Measurements from ENCODE around the gene AEBP1. TPM values are rescaled to one million over a fixed set of nuclear protein-coding genes. Genes with fewer than 3 reads are reported as not detected.

AEBP1 gene
- polyA plus RNA-seq (ENCODE audit: insufficient read length in 4 of 4): 10 to 100 TPM; 58.4 to 82.4 (median 73.4) TPM

DNA sequence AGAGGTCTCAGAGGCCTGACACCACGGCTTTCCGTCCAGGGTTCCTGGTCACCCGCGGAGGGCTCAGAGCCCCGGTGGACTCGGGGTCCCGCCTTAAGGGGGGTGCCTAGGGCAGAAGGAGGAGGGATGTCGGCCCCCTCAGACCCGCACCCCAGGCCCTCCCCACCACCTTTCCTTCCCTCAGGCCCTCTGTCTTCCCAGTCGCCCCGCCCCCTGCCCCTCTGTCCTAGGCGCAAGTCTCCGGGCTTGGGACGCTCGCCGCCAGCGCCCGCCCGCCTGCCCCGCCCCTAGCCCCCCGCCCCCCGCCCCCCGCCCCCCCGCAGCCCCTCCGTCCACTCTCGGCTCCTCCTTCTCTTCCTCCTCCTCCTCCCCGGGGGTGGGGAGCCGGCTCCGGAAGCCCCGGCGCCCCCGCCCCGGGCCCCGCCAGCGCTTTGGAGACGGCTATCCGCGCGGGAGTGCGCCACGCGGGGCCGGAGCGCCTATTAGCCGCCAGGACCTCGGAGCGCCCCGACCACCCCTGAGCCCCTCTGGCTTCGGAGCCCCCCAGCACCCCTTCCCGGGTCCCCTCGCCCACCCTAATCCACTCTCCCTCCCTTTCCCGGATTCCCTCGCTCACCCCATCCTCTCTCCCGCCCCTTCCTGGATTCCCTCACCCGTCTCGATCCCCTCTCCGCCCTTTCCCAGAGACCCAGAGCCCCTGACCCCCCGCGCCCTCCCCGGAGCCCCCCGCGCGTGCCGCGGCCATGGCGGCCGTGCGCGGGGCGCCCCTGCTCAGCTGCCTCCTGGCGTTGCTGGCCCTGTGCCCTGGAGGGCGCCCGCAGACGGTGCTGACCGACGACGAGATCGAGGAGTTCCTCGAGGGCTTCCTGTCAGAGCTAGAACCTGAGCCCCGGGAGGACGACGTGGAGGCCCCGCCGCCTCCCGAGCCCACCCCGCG is at the start of gene AEBP1:
Gene AEBP1 (plus strand): TSS at position 423 of the 937 bp plus-strand sequence. CDS start 321 bp downstream, at position 744.
- DNase-seq (ENCODE audit: low read depth in 4 of 4, low spot score in 2 of 4): no peak

DNA sequence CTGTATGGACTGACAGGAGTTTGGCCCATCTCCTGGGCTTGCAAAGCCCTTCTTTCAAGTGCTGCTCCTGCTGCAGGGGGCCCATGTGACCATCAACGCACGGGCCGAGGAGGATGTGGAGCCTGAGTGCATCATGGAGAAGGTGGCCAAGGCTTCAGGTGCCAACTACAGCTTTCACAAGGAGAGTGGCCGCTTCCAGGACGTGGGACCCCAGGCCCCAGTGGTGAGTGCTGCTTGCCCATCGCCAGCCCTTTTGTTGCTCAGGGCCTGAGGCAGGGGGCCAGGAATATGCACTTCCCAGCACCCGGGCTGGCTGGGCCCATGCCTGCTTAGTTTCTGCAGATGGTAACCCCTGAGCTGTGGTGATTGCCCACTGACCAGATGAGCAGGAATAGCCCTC is 47.5 kb upstream of the AEBP1 start:
- no peak for DNase-seq (ENCODE audit: low read depth in 4 of 4, low spot score in 2 of 4)

DNA sequence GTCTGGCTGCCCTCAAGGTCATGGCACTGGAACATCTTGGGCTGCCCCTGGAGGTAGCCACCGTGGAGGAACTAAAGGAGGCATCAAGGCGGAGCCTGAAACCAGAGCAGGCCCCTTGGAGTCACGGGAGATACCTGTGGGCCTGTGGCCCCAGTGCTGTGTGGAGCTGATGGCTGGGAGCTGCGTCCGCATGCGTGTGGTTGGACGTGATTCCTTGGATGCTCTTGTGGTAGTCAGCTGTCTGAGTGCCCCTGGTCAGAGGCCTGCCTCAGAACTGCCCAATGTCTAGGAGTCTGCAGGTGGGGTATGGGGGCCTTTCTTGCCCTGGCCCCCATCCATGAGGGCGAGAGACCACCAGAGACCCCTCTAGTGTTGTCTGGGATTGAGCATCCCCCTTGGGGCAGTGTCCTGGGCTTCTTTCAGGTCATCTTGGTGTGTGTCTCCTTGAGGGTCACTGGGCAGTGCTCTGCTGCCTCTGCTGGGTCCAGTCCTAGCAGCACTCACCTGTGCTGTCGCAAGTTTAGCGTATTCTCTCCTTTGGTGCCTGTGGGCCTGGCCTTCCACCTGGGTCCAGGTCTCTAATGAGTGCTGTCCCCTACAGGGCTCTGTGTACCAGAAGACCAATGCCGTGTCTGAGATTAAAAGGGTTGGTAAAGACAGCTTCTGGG is 46.8 kb upstream of the AEBP1 start:
- no peak for DNase-seq (ENCODE audit: low read depth in 4 of 4, low spot score in 2 of 4)

DNA sequence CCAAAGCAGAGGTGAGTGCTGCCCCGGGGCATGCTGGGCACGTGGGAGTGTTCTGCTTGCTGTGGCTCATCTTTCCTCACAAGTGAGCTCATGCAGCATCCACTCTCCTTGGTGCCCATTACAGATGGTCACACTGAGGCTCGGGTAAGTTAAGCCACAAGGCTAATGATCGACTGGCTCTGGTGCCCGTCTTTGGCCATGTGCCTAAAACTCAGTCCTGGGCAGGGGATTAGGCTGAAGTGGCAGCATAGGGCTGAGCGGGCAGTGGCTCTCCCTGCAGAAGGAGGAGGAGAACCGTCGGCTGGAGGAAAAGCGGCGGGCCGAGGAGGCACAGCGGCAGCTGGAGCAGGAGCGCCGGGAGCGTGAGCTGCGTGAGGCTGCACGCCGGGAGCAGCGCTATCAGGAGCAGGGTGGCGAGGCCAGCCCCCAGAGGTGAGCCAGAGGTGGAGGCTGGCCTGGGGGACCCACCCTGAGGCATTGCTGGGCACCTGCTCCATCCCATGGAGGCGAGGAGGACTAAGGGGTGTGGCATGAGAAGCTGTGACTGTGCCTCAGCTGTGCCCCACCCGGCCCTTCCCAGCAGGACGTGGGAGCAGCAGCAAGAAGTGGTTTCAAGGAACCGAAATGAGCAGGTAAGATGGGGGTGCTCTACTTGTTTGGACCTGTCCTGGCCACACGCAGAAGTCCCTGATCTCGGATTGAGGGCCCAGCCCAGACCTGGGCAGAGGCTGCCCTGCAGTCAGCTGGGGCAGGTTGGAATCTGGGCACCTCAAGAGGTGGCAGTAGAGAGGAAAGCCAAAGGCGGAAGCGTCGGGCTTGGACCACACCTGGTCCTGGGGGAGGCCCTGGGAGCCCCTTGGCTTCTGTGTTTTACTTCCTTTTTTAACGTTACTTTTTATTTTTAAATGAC is 46.0 kb upstream of the AEBP1 start:
- no peak for DNase-seq (ENCODE audit: low read depth in 4 of 4, low spot score in 2 of 4)

DNA sequence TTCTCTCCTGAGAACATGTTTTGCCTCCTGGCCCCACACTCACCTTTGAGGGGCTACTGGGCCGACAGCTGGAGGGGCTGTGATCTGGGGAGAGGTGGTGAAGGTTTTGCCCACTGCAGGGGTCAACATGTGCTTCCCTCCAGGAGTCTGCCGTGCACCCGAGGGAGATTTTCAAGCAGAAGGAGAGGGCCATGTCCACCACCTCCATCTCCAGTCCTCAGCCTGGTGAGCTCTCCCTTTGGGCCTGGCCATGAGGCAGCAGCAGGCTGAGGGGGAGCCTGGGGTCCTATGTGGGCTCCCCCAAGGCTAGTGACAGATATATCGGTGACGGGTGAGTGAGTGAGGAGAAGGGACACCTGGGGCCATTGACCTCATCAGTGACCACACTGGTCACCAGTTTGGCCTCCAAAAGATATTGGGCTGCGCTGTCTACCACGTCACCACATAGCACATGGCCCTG is 45.4 kb upstream of the AEBP1 start:
- DNase-seq (ENCODE audit: low read depth in 4 of 4, low spot score in 2 of 4): no peak

DNA sequence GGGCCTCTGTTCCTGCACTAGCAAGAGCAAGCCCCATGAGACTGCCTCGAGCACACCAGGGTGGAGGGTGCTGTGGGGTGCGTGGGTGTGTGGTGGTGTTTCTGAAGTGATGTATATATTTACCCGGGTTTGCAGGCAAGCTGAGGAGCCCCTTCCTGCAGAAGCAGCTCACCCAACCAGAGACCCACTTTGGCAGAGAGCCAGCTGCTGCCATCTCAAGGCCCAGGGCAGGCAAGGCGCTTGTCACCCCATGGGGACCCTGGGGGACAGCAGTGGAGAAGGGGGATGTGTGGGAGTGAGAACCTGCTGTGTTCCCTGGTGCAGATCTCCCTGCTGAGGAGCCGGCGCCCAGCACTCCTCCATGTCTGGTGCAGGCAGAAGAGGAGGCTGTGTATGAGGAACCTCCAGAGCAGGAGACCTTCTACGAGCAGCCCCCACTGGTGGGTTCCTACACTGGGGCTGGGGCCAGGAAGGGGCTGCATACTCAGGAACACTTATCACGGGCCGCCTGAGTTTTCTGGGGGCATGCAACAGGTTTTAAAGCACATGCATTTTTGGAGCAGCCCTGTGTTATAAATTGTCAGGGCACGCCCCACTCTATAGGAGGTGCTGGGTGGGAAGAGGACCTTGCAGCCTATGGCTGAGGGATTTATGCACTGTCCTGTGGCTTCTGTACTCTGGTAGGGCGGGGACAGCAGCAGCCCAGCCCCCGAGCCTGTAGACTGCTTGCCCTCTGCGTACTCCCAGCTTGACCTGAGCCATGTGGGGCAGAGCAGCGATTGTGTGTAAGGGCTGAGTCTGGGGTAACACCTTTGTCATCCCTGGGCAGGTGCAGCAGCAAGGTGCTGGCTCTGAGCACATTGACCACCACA is 44.7 kb upstream of the AEBP1 start:
- DNase-seq (ENCODE audit: low read depth in 4 of 4, low spot score in 2 of 4): no peak

DNA sequence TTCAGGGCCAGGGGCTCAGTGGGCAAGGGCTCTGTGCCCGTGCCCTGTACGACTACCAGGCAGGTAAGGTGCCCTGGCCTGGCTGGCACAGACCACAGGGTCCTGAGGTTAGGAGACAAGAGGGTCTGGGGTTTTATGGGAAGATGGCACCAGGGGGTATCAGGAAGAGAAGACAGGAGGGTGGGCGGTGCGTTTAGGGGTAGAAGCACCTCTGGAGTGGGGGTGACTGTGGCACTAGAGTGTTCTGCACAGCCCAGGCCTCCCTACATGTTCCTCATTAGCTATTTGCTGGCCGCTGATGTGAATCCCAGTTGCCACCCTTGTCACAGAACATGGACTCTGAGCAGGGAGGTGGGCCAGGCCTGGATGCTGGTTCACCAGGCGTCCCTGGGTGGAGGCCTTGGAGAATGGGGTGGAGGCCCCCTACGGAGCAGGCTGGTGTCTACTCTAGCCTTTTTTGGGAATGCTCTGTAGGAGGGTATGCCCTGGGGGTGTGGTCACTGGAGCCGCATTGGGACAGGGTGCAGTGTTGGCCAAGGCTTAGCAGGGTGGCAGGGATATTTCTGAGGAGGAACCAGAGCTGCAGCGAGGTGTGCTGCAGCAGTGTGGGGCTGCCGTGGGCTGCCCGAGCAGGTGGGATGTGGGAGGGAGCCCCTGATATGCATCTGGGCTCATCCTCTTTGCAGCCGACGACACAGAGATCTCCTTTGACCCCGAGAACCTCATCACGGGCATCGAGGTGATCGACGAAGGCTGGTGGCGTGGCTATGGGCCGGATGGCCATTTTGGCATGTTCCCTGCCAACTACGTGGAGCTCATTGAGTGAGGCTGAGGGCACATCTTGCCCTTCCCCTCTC is 43.8 kb upstream of the AEBP1 start:
- DNase-seq (ENCODE audit: low read depth in 4 of 4, low spot score in 2 of 4): no peak

DNA sequence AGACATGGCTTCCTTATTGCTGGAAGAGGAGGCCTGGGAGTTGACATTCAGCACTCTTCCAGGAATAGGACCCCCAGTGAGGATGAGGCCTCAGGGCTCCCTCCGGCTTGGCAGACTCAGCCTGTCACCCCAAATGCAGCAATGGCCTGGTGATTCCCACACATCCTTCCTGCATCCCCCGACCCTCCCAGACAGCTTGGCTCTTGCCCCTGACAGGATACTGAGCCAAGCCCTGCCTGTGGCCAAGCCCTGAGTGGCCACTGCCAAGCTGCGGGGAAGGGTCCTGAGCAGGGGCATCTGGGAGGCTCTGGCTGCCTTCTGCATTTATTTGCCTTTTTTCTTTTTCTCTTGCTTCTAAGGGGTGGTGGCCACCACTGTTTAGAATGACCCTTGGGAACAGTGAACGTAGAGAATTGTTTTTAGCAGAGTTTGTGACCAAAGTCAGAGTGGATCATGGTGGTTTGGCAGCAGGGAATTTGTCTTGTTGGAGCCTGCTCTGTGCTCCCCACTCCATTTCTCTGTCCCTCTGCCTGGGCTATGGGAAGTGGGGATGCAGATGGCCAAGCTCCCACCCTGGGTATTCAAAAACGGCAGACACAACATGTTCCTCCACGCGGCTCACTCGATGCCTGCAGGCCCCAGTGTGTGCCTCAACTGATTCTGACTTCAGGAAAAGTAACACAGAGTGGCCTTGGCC is 43.0 kb upstream of the AEBP1 start:
- DNase-seq (ENCODE audit: low read depth in 4 of 4, low spot score in 2 of 4): no peak

DNA sequence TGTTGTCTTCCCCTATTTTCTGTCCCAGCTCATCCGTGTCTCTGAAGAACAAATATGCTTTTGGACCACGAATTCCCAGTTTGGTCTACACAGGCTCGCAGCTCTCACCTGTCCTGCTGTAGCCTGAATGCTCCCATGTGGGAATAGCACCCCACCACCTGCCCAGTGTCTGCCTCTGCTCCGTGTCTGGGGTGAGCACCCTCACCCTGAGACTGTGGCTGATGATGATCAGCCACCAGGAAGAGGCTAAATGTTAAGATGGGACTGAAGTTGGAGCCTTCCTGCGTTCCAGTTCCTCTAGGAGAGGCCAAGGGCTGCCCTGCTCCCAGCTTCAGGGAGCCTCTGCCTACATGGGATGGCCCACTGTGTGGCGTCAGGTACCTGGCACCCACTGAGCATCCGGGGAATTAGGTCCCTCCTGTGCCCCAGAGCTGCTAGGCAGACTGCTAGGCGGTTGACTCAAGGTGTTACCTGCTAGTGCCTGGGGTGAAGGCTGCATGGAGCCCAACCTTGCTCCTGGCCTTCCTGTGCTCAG is 42.4 kb upstream of the AEBP1 start:
- no peak for DNase-seq (ENCODE audit: low read depth in 4 of 4, low spot score in 2 of 4)

DNA sequence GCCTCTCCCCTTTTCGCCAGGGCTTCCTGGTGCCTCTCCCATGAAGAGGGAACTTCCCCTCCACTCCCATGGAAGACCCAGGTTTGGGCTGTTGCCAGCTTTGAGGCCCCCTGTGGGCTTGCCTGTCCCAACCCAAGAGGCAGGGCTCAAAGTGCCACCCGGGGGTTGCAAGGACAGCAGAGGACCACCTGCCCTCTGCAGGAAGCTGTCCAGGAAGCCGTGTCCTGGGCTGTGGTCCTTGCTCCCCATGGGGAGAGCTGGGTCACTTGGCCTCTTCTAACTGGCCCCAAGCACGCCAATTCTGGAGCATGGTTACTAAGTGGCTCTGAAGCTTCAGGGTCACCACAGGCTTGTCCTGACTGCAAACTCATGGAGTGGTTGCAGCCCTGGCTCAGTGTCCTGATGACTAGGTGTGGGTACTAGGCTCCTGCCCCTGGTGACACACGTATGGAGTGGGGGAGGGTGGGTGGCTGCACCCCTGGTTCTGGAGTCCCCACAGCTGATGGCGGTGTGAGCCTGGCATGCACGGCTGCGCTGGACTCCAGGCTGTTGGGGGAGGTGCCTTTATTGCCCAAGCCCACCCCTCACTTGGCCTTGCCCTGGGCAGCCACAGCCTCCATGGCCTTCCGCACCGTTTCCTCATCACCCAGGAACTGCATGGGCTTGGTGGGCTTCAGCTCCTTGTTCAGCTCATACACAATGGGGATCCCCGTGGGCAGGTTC is 41.8 kb upstream of the AEBP1 start:
- DNase-seq (ENCODE audit: low read depth in 4 of 4, low spot score in 2 of 4): no peak

DNA sequence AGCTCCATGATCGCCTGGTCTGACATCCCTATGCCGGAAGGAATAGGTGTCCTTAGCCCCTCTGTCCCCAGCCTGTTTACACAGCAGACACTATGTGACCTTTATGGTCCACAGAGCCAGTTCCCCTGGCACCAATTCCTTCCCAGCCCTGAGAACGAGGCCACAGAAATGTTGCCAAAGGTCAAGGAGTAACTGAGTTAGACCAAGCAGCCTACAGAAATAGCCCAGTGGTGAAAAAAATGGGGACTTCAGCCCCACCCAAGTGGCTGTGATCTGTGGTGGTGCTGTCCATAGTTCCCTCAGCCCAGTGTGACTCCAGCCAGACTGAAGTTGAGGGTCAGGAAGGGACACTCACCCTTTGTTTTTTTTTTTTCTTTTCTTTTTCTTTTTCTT is 41.2 kb upstream of the AEBP1 start:
- DNase-seq (ENCODE audit: low read depth in 4 of 4, low spot score in 2 of 4): no peak

DNA sequence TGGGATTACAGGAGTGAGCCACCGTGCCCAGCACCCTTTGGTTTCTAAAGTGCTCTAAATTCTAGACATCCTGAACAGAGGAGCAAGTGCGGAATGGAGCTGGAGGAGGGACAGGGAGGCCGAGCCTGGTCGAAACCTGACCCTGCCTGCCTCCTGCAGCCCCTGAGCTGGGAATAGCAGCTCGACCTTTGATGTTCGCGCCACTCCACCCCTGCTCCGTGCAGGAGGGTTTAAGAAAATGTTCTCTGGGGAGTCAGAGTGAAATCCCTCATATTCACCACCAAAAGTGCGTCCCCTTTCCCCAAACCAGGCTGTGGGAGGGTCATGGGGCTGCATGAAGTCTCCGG is 40.6 kb upstream of the AEBP1 start:
- no peak for DNase-seq (ENCODE audit: low read depth in 4 of 4, low spot score in 2 of 4)

DNA sequence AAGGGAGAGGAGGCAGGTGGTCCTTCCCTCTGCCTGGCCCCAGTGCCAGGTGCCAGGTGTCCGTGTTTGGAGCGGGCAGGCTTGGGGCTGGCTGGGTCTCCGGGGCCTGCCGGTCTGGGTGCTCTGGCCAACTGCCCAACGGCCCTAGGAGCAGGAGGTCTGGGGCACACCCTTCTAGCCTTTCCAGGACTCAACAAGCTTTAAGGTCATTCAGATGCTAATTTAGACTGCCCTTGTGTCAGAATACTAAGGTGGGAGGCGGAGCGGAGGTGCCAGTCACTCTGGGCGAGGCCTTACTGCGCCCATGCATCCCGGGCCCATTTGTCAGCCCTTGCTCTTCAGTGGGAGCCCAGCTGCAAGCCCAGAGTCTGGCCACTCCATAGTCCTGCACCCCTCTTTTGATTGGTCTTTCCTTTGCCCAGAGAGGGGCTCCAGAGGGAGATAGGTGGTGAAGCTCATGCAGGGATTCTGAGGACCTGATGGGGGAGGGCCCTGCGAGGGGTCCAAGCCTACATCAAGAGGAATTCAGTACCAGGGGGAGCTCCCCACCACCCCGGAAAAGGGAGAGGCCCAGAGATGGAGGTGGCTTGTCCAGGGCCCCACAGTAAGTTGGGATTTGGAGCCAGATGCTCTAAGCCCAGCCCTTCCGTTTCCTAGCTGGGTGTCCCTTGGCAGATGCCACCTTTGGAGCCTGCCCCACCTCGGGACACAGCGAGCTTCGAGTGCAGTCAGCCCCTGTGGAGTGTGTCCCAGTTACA is 40.1 kb upstream of the AEBP1 start:
- DNase-seq (ENCODE audit: low read depth in 4 of 4, low spot score in 2 of 4): no peak

DNA sequence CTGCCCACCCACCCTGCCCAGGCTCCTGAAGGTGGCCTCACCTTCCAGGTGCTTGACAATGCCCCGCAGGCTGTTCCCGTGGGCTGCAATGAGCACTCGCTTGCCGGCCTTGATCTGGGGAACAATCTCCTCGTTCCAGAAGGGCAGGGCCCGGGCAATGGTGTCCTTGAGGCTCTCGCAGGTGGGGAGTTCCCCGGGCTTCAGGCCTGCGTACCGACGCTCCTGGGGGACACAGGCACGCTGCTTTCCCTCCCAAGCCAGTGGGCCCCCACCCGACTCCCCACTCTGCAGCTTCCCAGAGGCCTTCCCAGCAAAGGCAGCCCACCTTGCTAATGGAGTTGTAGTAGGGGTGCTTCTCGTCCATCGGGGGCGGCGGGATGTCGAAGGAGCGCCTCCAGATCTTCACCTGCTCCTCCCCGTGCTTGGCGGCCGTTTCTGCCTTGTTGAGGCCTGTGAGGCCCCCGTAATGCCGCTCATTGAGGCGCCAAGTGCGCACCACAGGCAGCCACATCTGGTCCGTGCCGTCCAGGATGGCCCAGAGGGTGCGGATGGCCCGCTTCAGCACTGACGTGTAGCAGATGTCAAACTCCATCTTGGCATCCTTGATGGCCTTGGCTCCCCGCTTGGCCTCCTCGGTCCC is 39.2 kb upstream of the AEBP1 start:
- DNase-seq (ENCODE audit: low read depth in 4 of 4, low spot score in 2 of 4): no peak

DNA sequence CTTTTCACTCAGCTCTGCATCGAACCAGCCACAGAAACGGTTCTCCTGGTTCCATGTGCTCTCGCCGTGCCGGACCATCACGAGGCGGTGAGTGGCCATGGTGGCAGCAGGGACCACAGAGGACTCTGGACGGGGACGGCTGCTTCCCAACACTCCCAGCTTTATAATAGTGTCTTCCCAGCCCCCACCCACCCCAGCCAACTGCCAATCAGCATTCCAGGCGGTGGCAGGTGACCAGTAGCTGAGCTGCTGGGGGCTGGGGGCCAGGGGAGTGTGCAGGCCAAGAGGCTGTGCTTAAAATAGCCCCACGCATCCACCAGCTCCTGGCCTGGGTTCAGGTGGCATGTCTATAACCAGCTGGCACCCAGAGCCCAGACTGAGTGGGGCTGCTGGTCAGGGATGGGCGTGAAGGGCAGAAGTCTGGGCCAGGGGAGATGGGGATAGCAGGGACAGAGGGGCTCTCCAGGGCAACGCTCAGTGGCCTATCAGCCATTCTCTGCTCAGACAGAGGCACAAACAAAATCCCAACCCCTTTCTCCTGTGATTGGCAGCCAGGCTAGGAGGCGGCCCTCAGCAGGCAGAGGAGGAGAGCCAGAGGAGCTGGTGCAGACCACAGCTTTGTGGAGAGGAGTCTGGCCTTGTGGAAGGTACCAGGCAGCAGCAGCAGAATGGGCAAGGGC is 38.6 kb upstream of the AEBP1 start, which contains the start of gene PGAM2:
Gene PGAM2 (minus strand): TSS at position 137 of the 680 bp plus-strand sequence. CDS start 38 bp downstream, at position 99.
- no peak for DNase-seq (ENCODE audit: low read depth in 4 of 4, low spot score in 2 of 4)

DNA sequence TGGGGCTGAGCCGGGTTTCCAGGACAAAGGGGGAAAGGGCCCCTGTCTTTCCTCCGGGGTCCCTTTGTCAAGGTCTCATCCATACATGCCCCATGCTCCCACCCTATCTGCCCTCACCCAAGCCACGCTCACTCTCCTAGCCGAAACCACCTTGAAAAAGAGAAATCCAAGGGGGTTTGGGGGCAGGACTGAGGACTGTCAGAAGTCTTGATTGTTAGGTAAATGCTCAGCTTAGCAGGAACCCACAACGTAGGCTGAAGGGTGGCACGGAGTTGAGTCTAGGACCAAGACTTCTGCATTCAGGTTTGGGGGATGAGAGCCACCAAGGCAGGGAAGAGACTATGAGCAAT is 38.1 kb upstream of the AEBP1 start:
- DNase-seq (ENCODE audit: low read depth in 4 of 4, low spot score in 2 of 4): no peak

Measured in left renal cortex interstitium (tissue), 4 donors.